HG02870 (cell line): ENCODE measurements around the gene YEATS2.
"Not testable (repeated sequence)": the region's sequence is repeated elsewhere in the genome, so short reads cannot be mapped to it uniquely, and the experiment has no call there.

Experiments
- ATAC-seq: cut with Tn5 transposase; IDR thresholded peaks from one replicate; pipeline ENCODE4 v1.9.1; 2021; ENCODE audit warnings: mild to moderate bottlenecking, moderate library complexity; ENCODE audit not compliant: unreplicated experiment

The YEATS2 gene

GRCh38 chr3:183697610-183698317 lies at the start of gene YEATS2:
TSS of gene YEATS2 (plus strand) at chr3:183697797. CDS start at chr3:183715163, 17,366 bp downstream.
- peak; percentile 70 for ATAC-seq

- ATAC-seq: no peak
These were observed 47.0 kb upstream of the YEATS2 start for GRCh38 chr3:183650554-183650953.

DNA sequence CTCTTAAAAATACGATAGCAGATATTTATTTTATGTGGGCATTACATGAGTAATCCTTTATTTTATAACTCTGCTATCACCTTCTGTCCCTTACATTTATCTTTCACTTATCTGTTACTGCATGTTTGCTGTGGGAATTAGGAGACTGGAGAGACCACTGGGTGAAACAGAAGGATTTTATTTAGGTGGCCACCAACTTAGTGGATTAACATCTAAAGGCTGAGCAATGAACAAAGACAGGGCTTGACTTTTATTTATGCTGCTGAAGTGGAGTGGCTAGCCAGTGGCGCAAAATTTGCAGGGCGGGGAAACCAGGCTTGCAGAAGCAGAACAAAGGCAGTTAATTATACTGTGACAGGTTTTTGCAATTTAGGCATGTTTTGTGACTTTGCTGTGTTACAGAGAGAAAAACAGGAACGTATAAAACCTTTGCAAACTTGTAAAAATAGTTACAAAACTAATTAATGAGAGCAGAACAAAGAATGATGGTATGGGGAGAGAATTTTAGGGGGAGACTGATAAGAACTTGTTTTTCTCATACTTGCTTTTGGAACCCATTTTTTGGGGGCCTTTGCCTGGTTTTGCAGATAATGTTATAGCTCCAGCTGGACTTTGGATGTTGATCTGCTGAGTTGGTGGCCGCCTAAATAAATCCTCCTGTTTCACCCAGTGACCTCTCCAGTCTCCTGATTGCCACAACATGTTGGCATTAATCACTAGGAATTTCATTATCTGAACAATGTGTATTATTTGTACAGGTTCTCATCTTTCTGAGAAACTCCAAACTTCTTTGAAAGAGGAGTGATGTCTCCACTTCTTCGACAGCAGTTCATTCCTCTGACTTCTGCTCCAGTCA lies 44.2 kb upstream of the YEATS2 start:
- no peak for ATAC-seq

GRCh38 chr3:183654727-183655126 lies 42.9 kb upstream of the YEATS2 start:
- ATAC-seq: no peak

DNA sequence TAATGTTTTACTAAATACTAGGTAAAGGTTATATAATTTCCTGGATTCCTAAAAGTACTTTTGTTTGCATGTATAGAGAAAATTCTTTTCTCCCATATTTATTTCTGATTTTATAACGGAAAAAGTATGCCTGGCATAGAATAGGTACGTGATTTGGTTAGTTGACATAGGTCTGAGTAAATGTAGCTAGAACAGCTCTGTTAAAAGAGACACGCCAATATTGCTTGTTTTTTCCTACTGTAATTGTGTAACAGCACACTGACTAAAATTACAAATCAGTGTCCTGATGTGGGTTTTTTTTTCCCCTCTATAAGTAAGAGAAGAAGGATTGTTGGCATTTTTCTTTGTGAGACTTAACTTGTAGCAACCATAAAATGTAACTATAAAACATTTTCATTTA lies 35.5 kb upstream of the YEATS2 start:
- ATAC-seq: no peak

DNA sequence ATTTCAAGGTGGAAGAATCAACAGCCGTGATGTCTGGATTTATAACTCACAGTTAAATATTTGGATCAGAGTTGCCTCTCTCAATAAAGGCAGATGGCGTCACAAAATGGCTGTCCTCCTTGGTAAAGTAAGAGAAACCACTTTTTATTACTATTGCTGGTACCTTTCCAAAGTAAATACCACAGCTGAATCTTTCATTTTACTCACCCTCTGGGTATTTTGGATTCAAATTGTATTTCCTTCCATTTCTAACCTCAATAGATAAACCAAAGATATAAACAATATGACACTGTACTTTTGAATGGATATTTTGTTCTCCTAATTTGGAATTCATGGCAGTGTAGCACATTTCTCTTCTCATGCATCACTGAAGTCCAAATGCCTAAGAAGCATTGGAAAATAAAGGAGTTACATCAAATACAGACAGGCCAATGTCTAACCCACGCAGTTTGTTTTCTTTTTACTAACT lies 32.6 kb upstream of the YEATS2 start:
- ATAC-seq: no peak

DNA sequence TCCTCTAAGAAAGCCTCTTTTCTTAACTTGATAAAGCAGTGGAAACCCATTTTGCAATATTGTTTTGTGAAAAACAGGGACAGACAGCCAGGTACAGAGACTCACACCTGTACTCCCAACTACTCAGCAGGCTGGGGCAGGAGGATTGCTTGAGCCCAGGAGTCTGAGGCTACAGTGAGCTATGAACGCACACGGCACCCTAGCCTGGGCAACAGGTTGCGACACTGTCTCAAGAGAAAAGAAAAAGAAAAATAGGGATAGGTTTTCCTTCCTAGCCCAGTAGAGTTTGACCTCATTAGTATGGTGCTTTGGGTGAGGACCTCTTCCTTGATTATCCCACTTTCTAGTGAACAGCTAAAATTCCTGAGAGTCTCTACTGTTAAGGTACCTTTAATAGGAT lies 17.5 kb upstream of the YEATS2 start:
- ATAC-seq: no peak

DNA sequence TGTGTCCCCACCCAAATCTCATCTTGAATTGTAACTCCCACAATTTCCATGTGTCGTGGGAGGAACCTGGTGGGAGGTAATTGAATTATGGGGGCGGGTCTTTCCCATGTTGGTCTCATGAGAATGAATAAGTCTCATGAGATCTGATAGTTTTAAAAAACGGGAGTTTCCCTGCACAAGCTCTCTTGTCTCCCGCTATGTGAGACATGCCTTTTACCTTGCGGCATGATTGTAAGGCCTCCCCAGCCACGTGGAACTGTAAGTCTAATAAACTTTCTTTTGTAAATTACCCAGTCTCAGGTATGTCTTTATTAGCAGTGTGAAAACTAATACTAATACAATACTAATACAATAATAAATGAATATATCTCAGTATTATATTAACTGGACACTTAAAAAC lies 9.9 kb upstream of the YEATS2 start:
- ATAC-seq: no peak

GRCh38 chr3:183688874-183689273 lies 8.7 kb upstream of the YEATS2 start:
- no peak for ATAC-seq

GRCh38 chr3:183689621-183690020 lies 8.0 kb upstream of the YEATS2 start:
- ATAC-seq: not testable (repeated sequence)

DNA sequence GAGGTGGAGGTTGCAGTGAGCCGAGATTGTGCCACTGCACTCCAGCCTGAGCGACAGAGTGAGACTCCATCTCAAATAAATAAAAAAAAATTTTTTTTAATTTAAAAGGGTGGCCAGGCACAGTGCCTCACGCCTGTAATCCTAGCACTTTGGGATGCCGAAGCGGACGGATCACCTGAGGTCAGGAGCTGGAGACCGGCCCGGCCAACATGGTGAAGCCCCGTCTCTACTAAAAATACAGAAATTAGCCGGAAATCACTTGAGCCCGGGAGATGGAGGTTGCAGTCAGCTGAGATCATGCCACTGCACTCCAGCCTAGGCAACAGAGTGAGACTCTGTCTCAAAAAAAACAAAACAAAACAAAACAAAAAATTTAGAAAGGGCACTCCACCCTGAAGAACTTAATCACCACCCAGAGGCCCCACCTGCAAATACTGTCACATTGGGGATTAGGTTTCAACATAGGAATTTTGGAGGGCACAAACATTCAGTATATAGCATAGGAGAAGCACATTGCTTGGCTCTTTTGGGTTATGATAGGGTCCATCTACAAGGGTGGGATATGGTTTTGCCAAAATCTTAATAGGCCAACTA lies 7.1 kb upstream of the YEATS2 start:
- ATAC-seq: no peak

GRCh38 chr3:183692436-183692835 lies 5.2 kb upstream of the YEATS2 start:
- ATAC-seq: no peak

- no peak for ATAC-seq
These were observed 1.8 kb upstream of the YEATS2 start for GRCh38 chr3:183695569-183696364.

- no peak for ATAC-seq
These were observed 431 bp upstream of the YEATS2 start for GRCh38 chr3:183697123-183697609.

- peak; percentile 18 for ATAC-seq
These were observed 738 bp downstream of the YEATS2 start for GRCh38 chr3:183698318-183698751.

GRCh38 chr3:183698756-183699155 lies 1.2 kb downstream of the YEATS2 start:
- no peak for ATAC-seq

GRCh38 chr3:183699238-183699947 lies 1.8 kb downstream of the YEATS2 start:
- ATAC-seq: no peak

- no peak for ATAC-seq
These were observed 4.1 kb downstream of the YEATS2 start for GRCh38 chr3:183701744-183702143.

DNA sequence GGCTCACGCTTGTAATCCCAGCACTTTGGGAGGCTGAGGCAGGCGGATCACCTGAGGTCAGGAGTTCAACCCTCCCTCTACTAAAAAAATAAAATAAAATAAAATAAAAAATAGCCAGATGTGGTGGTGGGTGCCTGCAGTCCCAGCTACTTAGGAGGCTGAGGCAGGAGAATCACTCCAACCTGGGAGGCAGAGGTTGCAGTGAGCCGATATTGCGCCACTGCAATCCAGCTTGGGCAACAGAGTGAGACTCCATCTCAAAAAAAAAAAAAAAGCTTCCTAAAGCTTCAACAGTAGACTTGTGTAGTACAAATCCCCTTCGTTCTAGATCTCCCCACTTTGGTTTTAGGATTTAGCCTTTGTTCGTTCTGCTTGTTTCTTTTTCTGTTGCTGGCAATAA lies 6.3 kb downstream of the YEATS2 start:
- not testable (repeated sequence) for ATAC-seq

GRCh38 chr3:183710231-183710630 lies 12.6 kb downstream of the YEATS2 start:
- ATAC-seq: no peak
